ENCODE measurements around the gene CETN3. TPM values are rescaled to one million over a fixed set of nuclear protein-coding genes. Genes with fewer than 3 reads are reported as not detected.
"Not testable (repeated sequence)": the region's sequence is repeated elsewhere in the genome, so short reads cannot be mapped to it uniquely, and the experiment has no call there.

The CETN3 gene
- polyA plus RNA-seq, 1 experiment: 2.2 TPM

GRCh38 chr5:90347462-90347861 lies 62.1 kb downstream of the CETN3 start:
- DNase-seq (ENCODE audit: low read depth): no peak
- no peak for TF ChIP-seq CTCF (IDR thresholded peaks at IDR 0.05; ENCODE audit: insufficient read depth, low read depth, low read length)
- no peak overlapping the region for H3K4me3 ChIP-seq (ENCODE audit: low read depth, low read length)
- H3K27me3 ChIP-seq (ENCODE audit: control insufficient read depth, insufficient read depth, low read length): no peaks in the 10 kb centered on the region
- CTCF ChIA-PET: interaction anchor here (0.6 to 0.7 kb wide), 2 partner anchors 8 to 288 kb away, joined by 3 read pairs; no protein-coding TSS in a partner anchor
- POLR2A ChIA-PET: no interaction called here
- no peaks in the 10 kb centered on the region for H3K36me3 ChIP-seq (ENCODE audit: control insufficient read depth, insufficient read depth, low read length)

- no peak for TF ChIP-seq CTCF (IDR thresholded peaks at IDR 0.05; ENCODE audit: insufficient read depth, low read depth, low read length)
- Histone ChIP-seq H3K36me3 (ENCODE audit: control insufficient read depth, insufficient read depth, low read length) (no peaks in the 10 kb centered on the region), H3K4me3 (ENCODE audit: low read depth, low read length) (no peak overlapping the region), H3K27me3 (ENCODE audit: control insufficient read depth, insufficient read depth, low read length) (no peaks in the 10 kb centered on the region)
- DNase-seq (ENCODE audit: low read depth): no peak
- ChIA-PET POLR2A (no interaction called here), CTCF (no interaction called here)
Observed at GRCh38 chr5:90345684-90346083, 63.9 kb downstream of the CETN3 start.

GRCh38 chr5:90344689-90345088 lies 64.9 kb downstream of the CETN3 start:
- CTCF ChIA-PET: no interaction called here
- DNase-seq (ENCODE audit: low read depth): no peak
- TF ChIP-seq CTCF (IDR thresholded peaks at IDR 0.05; ENCODE audit: insufficient read depth, low read depth, low read length): no peak
- H3K4me3 ChIP-seq (ENCODE audit: low read depth, low read length): no peak overlapping the region
- no peaks in the 10 kb centered on the region for H3K27me3 ChIP-seq (ENCODE audit: control insufficient read depth, insufficient read depth, low read length)
- POLR2A ChIA-PET: no interaction called here
- H3K36me3 ChIP-seq (ENCODE audit: control insufficient read depth, insufficient read depth, low read length): no peaks in the 10 kb centered on the region

- CTCF ChIA-PET; H3K36me3 ChIP-seq (ENCODE audit: control insufficient read depth, insufficient read depth, low read length); H3K27me3 ChIP-seq (ENCODE audit: control insufficient read depth, insufficient read depth, low read length); DNase-seq (ENCODE audit: low read depth); H3K4me3 ChIP-seq (ENCODE audit: low read depth, low read length); POLR2A ChIA-PET: not testable (repeated sequence)
Observed at GRCh38 chr5:90343731-90344130, 65.8 kb downstream of the CETN3 start.

- H3K4me3 ChIP-seq (ENCODE audit: low read depth, low read length): no peak overlapping the region
Observed at GRCh38 chr5:90342576-90342975, 67.0 kb downstream of the CETN3 start.

More at GRCh38 chr5:90342576-90342975, 67.0 kb downstream of the CETN3 start:
- DNase-seq (ENCODE audit: low read depth): no peak
- no peak for TF ChIP-seq CTCF (IDR thresholded peaks at IDR 0.05; ENCODE audit: insufficient read depth, low read depth, low read length)
- H3K27me3 ChIP-seq (ENCODE audit: control insufficient read depth, insufficient read depth, low read length): no peaks in the 10 kb centered on the region
- ChIA-PET CTCF (interaction anchor here (0.6 kb wide), 1 partner anchor 210 kb away, joined by 3 read pairs; no protein-coding TSS in a partner anchor), POLR2A (no interaction called here)
- H3K36me3 ChIP-seq (ENCODE audit: control insufficient read depth, insufficient read depth, low read length): no peaks in the 10 kb centered on the region

Other genes starting within 250 kb of the CETN3 start
- gene MBLAC2, start 65.0 kb upstream of the CETN3 start, polyA plus RNA-seq (2011; rRNA removed): 1.7 and 2.7 TPM in 2 replicates
- gene POLR3G, start 65.1 kb upstream of the CETN3 start, polyA plus RNA-seq (2011; rRNA removed): 0.87 and 2.2 TPM in 2 replicates
- 5.5 and 13.2 TPM in 2 replicates for gene LYSMD3, start 119.8 kb upstream of the CETN3 start, polyA plus RNA-seq (2011; rRNA removed)
- gene ADGRV1, start 149.0 kb upstream of the CETN3 start, polyA plus RNA-seq (2011; rRNA removed): 0.13 and 0.15 TPM in 2 replicates